Measurements from ENCODE around the gene GAREM1. TPM values are rescaled to one million over a fixed set of nuclear protein-coding genes. Genes with fewer than 3 reads are reported as not detected.

GAREM1 gene
- total and polyA plus RNA-seq, 7 donors = 2.3 to 10.3 (median 7.2) TPM

GRCh38 chr18:32358075-32358474 is 112.6 kb downstream of the GAREM1 start:
- Histone ChIP-seq H3K36me3 (ENCODE audit: insufficient read depth in 1 of 2, low read depth in 1 of 2) (no peaks in the 10 kb centered on the region), H3K9me3 (no peaks in the 10 kb centered on the region), H3K27me3 (ENCODE audit: insufficient read depth in 3 of 3, low read length in 2 of 3) (no peaks in the 10 kb centered on the region), H3K27ac (no peak overlapping the region), H3K4me3 (no peak overlapping the region), H3K4me1 (no peaks in the 10 kb centered on the region)
- intact Hi-C loops (cut with DNase I) = no loop called here
- DNase-seq (no peak), ATAC-seq (no peak)
- WGBS, 3 donors = 80 to 87% (median 87%) methylated on average over 8 of the region's 8 CpGs
- no peak for TF ChIP-seq CTCF (IDR thresholded peaks at IDR 0.05)

GRCh38 chr18:32355896-32356295 is 114.8 kb downstream of the GAREM1 start:
- H3K27me3 ChIP-seq (ENCODE audit: insufficient read depth in 3 of 3, low read length in 2 of 3) = no peaks in the 10 kb centered on the region
- 68 to 79% (median 78%) methylated on average over 1 of the region's 1 CpG for WGBS, 3 donors
- H3K9me3 ChIP-seq = no peaks in the 10 kb centered on the region
- H3K4me1 ChIP-seq = peaks cover 5% of the 10 kb centered on the region
- intact Hi-C loops (cut with DNase I) = no loop called here
- ATAC-seq = no peak
- no peak overlapping the region for H3K4me3 ChIP-seq
- DNase-seq = no peak
- TF ChIP-seq CTCF (IDR thresholded peaks at IDR 0.05) = no peak
- H3K36me3 ChIP-seq (ENCODE audit: insufficient read depth in 1 of 2, low read depth in 1 of 2) = no peaks in the 10 kb centered on the region
- no peak overlapping the region for H3K27ac ChIP-seq

GRCh38 chr18:32354518-32354917 is 116.2 kb downstream of the GAREM1 start:
- Histone ChIP-seq H3K27ac (no peak overlapping the region), H3K4me3 (no peak overlapping the region), H3K36me3 (ENCODE audit: insufficient read depth in 1 of 2, low read depth in 1 of 2) (no peaks in the 10 kb centered on the region), H3K9me3 (no peaks in the 10 kb centered on the region), H3K27me3 (ENCODE audit: insufficient read depth in 3 of 3, low read length in 2 of 3) (no peaks in the 10 kb centered on the region), H3K4me1 (peaks cover 19% of the 10 kb centered on the region)
- TF ChIP-seq CTCF (IDR thresholded peaks at IDR 0.05) = no peak
- DNase-seq (no peak), ATAC-seq (no peak)
- intact Hi-C loops (cut with DNase I) = no loop called here
- WGBS, 3 donors = 89 to 95% (median 94%) methylated on average over 5 of the region's 5 CpGs

- no peak overlapping the region for H3K4me3 ChIP-seq
- no peaks in the 10 kb centered on the region for H3K36me3 ChIP-seq (ENCODE audit: insufficient read depth in 1 of 2, low read depth in 1 of 2)
- H3K9me3 ChIP-seq = no peaks in the 10 kb centered on the region
- no peaks in the 10 kb centered on the region for H3K27me3 ChIP-seq (ENCODE audit: insufficient read depth in 3 of 3, low read length in 2 of 3)
- DNase-seq (no peak), ATAC-seq (no peak)
- H3K4me1 ChIP-seq = peaks cover 22% of the 10 kb centered on the region
- no peak for TF ChIP-seq CTCF (IDR thresholded peaks at IDR 0.05)
- intact Hi-C loops (cut with DNase I) = no loop called here
- no peak overlapping the region for H3K27ac ChIP-seq
- 95 to 97% (median 97%) methylated on average over 1 of the region's 1 CpG for WGBS, 3 donors
Observed at GRCh38 chr18:32353257-32353656, 117.4 kb downstream of the GAREM1 start.

DNA sequence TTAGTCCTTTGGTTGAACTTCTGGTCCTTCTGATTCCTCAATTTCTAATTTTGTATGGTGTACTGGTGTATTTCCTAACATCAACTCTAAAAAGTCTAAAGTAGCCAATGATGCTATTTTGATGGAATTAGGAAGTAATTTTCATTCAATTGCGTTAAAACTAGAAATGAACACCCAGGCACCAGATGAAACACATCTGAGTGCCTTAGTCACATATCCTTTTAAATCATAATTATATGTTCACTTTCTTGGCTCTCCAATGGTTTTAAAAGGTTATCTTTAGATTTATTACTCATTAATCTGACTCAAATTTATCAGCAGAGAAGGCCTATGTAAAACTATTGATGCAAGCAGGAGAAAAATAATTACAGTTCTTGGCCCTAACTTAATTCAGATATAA is 119.7 kb downstream of the GAREM1 start:
- WGBS, 3 donors = 36 to 42% (median 42%) methylated on average over 1 of the region's 1 CpG
- intact Hi-C loops (cut with DNase I) = loop anchor here in 1 of 2 donors (1.0 kb wide), 1 partner anchor 8 kb away; no protein-coding TSS in a partner anchor
- Histone ChIP-seq H3K27ac (peak overlapping the region; percentile 59), H3K4me3 (no peak overlapping the region), H3K36me3 (ENCODE audit: insufficient read depth in 1 of 2, low read depth in 1 of 2) (no peaks in the 10 kb centered on the region), H3K4me1 (peaks cover 22% of the 10 kb centered on the region), H3K27me3 (ENCODE audit: insufficient read depth in 3 of 3, low read length in 2 of 3) (no peaks in the 10 kb centered on the region), H3K9me3 (no peaks in the 10 kb centered on the region)
- no peak for TF ChIP-seq CTCF (IDR thresholded peaks at IDR 0.05)
- no peak for DNase-seq
- ATAC-seq = peak; percentile 30 to 73 (median 42)

All from psoas muscle (tissue), 8 donors.